ENCODE data around the gene CSNK1G1. TPM values are rescaled to one million over a fixed set of nuclear protein-coding genes. Genes with fewer than 3 reads are reported as not detected.

CSNK1G1 gene
- total and polyA plus RNA-seq, 2 of the 8 experiments (the other 6 are each of a cell fraction or from before 2014, with no cell fraction given) = 6.0 to 12.9 TPM

- H3K36me3 ChIP-seq (ENCODE audit: control insufficient read depth in 2 of 4, insufficient read depth in 4 of 4, low read length in 3 of 4) = peaks cover 26 to 39% (median 31%) of the 10 kb centered on the region in 4 experiments
- H3K4me3 ChIP-seq (ENCODE audit: extremely low read depth in 1 of 4, insufficient read depth in 2 of 4, low read depth in 3 of 4, low read length in 4 of 4) = peak overlapping the region in 1 of 4 experiments; percentile 93; a peak in 3 of 8 replicates
- no peak overlapping the region for H2BK120ac ChIP-seq (replicated peaks; ENCODE audit: low read depth, low read length)
- H3K4me2 ChIP-seq (ENCODE audit: insufficient read depth in 1 of 2, low read depth in 2 of 2, low read length in 2 of 2) = peak overlapping the region in 1 of 2 experiments; percentile 99
- no peak overlapping the region for H3K23ac ChIP-seq (ENCODE audit: insufficient read length)
- ChIA-PET CTCF (ENCODE audit: partially characterized antibody) (interaction anchor here (0.6 to 3.8 kb wide), 35 partner anchors 8 to 837 kb away, joined by 3 to 23 read pairs (median 4); partner anchors contain the start of genes CIAO2A, PPIB and TRIP4), POLR2A (ENCODE audit: partially characterized antibody) (interaction anchor here (0.6 to 3.0 kb wide), 11 partner anchors 9 to 532 kb away, joined by 3 to 34 read pairs (median 3); partner anchors contain the start of genes CIAO2A and PPIB)
- no peak for FAIRE-seq
- no peak overlapping the region for H2AFZ ChIP-seq (ENCODE audit: low read length)
- no peaks in the 10 kb centered on the region for H3K9me3 ChIP-seq (ENCODE audit: insufficient read depth in 2 of 2, low read depth in 1 of 2, low read length in 1 of 2)
- no peak overlapping the region for H2AK5ac ChIP-seq (ENCODE audit: low read depth, low read length)
- H2BK20ac ChIP-seq (ENCODE audit: low read length) = no peak overlapping the region
- H4K5ac ChIP-seq (ENCODE audit: insufficient read length, low read depth, low read length) = no peak overlapping the region
- no peak overlapping the region for H3K27ac ChIP-seq (ENCODE audit: low read depth, low read length)
- no peaks in the 10 kb centered on the region for H3K79me2 ChIP-seq (ENCODE audit: control insufficient read depth in 1 of 2, insufficient read depth in 2 of 2, low read length in 2 of 2)
- H4K8ac ChIP-seq (ENCODE audit: extremely low read depth, insufficient read depth, low read length) = peak overlapping the region; percentile 4; the same call in 1 of the 2 replicates
- peak overlapping the region; percentile 22 for H4K91ac ChIP-seq (replicated peaks; ENCODE audit: insufficient read length, low read length)
- no peaks in the 10 kb centered on the region; the same call in 1 of the 2 replicates for H3K79me1 ChIP-seq (ENCODE audit: low read depth, low read length)
- peak overlapping the region; percentile 32; the same call in 1 of the 2 replicates for H3K18ac ChIP-seq (ENCODE audit: extremely low read depth, low read length)
- no peak overlapping the region for H2BK12ac ChIP-seq (ENCODE audit: low read depth, low read length)
- WGBS, 2 experiments (ENCODE audit: extremely low coverage in 1 of 2, insufficient coverage in 1 of 2, insufficient read length in 1 of 2, insufficient replicate concordance in 2 of 2, low coverage in 1 of 2, low lambda C conversion rate in 2 of 2, missing lambda C conversion rate in 1 of 2) = 29% methylated on average over 12 of the region's 12 CpGs; no CpG with 5 or more reads in 1 of the 2 experiments
- H3K23me2 ChIP-seq (ENCODE audit: low read depth, low read length) = peaks cover 9% of the 10 kb centered on the region; the same call in 1 of the 2 replicates
- peak overlapping the region; percentile 6; the same call in 1 of the 2 replicates for H2BK5ac ChIP-seq (ENCODE audit: low read depth, low read length)
- H4K20me1 ChIP-seq (replicated peaks in 1 of 2; ENCODE audit: control insufficient read depth in 1 of 2, insufficient read depth in 2 of 2, low read length in 2 of 2) = peaks cover 10 to 14% of the 10 kb centered on the region in 2 experiments
- no peak overlapping the region for H3K9ac ChIP-seq (replicated peaks in 1 of 4; ENCODE audit: extremely low read depth in 1 of 4, low read depth in 3 of 4, low read length in 3 of 4)
- DNase-seq (ENCODE audit: low read depth in 1 of 2, low spot score in 2 of 2) = peak; percentile 81 to 99
- H3K56ac ChIP-seq (replicated peaks; ENCODE audit: insufficient read length, low read depth, low read length) = no peak overlapping the region
- H3K27me3 ChIP-seq (replicated peaks in 1 of 4; ENCODE audit: control insufficient read depth in 3 of 4, extremely low read depth in 1 of 4, insufficient read depth in 3 of 4, low read length in 3 of 4) = peaks cover 0 to 18% (median 14%) of the 10 kb centered on the region in 4 experiments; a peak in 5 of 7 replicates
- H3K14ac ChIP-seq (ENCODE audit: insufficient read length) = no peak overlapping the region
- no peak overlapping the region for H2BK15ac ChIP-seq (ENCODE audit: low read length)
- H3K4me1 ChIP-seq (replicated peaks in 1 of 4; ENCODE audit: control insufficient read depth in 3 of 4, insufficient read depth in 4 of 4, low read length in 3 of 4) = peaks cover 0 to 12% (median 8%) of the 10 kb centered on the region in 4 experiments; a peak in 6 of 7 replicates
- no peak overlapping the region for H3K4ac ChIP-seq (replicated peaks; ENCODE audit: insufficient read length, low read depth, low read length)
- no peak for TF ChIP-seq POU5F1 (IDR thresholded peaks at IDR 0.05; ENCODE audit: low read depth, low read length)
- 0 out of 2 replicates have a peak, but pooled peaks have one; percentile 31 for TF ChIP-seq ATF2 (IDR thresholded peaks at IDR 0.05; ENCODE audit: low read length)
- no peak for TF ChIP-seq SP1 (IDR thresholded peaks at IDR 0.05; ENCODE audit: low read depth, low read length)
- TF ChIP-seq BRCA1 (IDR thresholded peaks at IDR 0.05; ENCODE audit: low read depth, low read length) = no peak
- TF ChIP-seq CBX8 (IDR thresholded peaks at IDR 0.05; ENCODE audit: borderline replicate concordance, low read depth, low read length) = no peak
- no peak for TF ChIP-seq NANOG (IDR thresholded peaks at IDR 0.05; ENCODE audit: insufficient read depth, low read depth, low read length, poor library complexity, severe bottlenecking)
- no peak for TF ChIP-seq CEBPB (IDR thresholded peaks at IDR 0.05; ENCODE audit: low read depth, low read length)
These were observed 202.2 kb downstream of the CSNK1G1 start for GRCh38 chr15:64153480-64154367.
